ENCODE measurements around the gene NKAIN4. TPM values are rescaled to one million over a fixed set of nuclear protein-coding genes. Genes with fewer than 3 reads are reported as not detected.

The NKAIN4 gene
- 10 to 100 TPM in 1 of 5 donors, 1 to 10 TPM in 4; 5.3 to 20.1 (median 9.6) TPM for polyA plus RNA-seq (ENCODE audit: insufficient read depth in 1 of 5, insufficient read length in 5 of 5, low replicate concordance in 1 of 5)
- long read RNA-seq, donor 1, transcript NKAIN4-203 (7 exons, 1,430 nt), result major isoform, 7 of 15 reads
- long read RNA-seq, donor 1, partial matches to known transcripts, result 0 of 15 reads
- long read RNA-seq, donor 1, other reads (novel, unspliced or antisense), result 7 of 15 reads
- long read RNA-seq, donor 2, transcript NKAIN4-203 (7 exons, 1,430 nt), result major isoform, 6 of 7 reads
- long read RNA-seq, donor 2, partial matches to known transcripts, result 0 of 7 reads
- long read RNA-seq, donor 2, other reads (novel, unspliced or antisense), result 0 of 7 reads
- long read RNA-seq, donor 3, transcript NKAIN4-203 (7 exons, 1,430 nt), result major isoform, 5 of 5 reads
- long read RNA-seq, donor 3, partial matches to known transcripts, result 0 of 5 reads
- long read RNA-seq, donor 3, other reads (novel, unspliced or antisense), result 0 of 5 reads
- long read RNA-seq, donor 4, partial matches to known transcripts, result 0 of 1 reads
- long read RNA-seq, donor 4, other reads (novel, unspliced or antisense), result 0 of 1 reads
- long read RNA-seq, donor 5, transcript NKAIN4-203 (7 exons, 1,430 nt), result major isoform, 5 of 10 reads
- long read RNA-seq, donor 5, partial matches to known transcripts, result 5 of 10 reads
- long read RNA-seq, donor 5, other reads (novel, unspliced or antisense), result 0 of 10 reads
- long read RNA-seq, donor 6, transcript NKAIN4-203 (7 exons, 1,430 nt), result major isoform, 6 of 6 reads
- long read RNA-seq, donor 6, partial matches to known transcripts, result 0 of 6 reads
- long read RNA-seq, donor 6, other reads (novel, unspliced or antisense), result 0 of 6 reads
- long read RNA-seq, donor 7, partial matches to known transcripts, result 78 of 91 reads
- long read RNA-seq, donor 7, other reads (novel, unspliced or antisense), result 12 of 91 reads
- long read RNA-seq, donor 8, partial matches to known transcripts, result 0 of 4 reads
- long read RNA-seq, donor 8, other reads (novel, unspliced or antisense), result 0 of 4 reads

DNA sequence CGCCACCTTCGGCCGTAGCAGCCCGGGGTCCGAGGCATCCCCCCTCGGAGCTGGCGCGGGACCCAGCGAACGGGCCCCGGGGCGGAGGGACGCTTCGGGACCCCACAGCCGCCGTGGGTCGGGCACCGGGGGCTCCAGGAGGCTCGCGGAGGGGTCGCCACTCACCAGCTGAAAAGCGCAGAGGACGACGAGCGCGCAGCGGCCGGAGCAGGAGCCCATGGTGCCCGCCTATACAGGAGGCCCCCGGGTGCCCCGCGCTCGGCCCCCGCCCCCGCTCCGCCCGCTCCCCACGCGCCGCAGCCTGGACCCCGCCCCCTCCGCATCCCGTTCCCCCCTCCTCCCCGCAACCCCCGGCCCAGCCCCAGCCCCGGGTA is at the start of gene NKAIN4:
Gene NKAIN4 (minus strand): TSS at position 232 of the 374 bp plus-strand sequence. CDS start 13 bp downstream, at position 219.
- DNase-seq, result no peak

- no peak for DNase-seq
Measured at GRCh38 chr20:63303095-63303666, 48.9 kb upstream of the NKAIN4 start.

DNA sequence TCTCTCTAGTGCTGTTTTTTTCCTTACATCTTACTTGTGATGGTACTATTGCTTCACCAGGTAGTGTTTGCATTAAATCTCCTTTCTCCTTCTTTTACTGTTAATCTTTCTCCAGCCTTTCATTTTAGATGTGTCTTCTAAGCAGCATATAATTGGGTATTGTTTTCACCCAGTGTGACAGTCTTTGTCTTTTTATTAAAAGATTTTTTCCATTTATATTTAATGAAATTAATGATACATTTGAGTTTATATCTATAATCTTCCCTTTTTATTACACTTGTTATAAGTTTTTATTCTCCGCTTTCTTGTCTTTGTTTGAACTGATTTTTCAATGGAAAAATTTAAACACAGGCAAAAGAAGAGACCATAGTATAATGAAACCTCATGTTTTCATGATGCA is 47.4 kb upstream of the NKAIN4 start:
- DNase-seq, result no peak

DNA sequence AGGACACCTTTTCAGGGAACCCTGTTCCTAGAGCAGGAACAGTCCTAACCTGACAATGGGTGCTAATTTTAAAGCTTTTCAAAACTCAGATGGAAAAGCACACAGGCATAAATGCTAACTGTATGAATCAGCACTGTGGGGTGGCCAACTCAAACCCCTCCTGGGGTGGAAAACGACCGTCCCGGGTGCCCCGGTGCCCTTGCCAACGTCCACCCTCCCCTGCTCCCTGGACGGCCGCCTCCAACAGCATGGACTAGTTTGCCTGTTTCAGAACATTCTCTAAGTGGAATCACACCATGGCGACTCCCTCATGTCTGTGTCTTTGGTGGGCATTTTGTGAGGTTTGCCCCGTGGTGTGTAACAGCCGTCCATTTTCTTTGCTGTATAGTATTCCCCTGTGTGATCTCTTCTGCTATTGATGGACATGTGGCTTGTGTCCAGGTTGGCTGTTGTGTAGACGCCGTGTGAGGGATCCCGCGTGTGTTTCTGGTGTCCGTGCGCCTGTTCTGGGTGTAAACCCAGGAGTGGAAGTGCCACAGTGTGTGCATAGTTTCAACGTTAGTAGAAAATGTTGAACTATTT is 44.6 kb upstream of the NKAIN4 start:
- no peak for DNase-seq

GRCh38 chr20:63297796-63298572 is 43.7 kb upstream of the NKAIN4 start:
- DNase-seq, result no peak

- DNase-seq, result no peak
Measured at GRCh38 chr20:63297371-63297781, 43.1 kb upstream of the NKAIN4 start.

GRCh38 chr20:63296531-63297299 is 42.5 kb upstream of the NKAIN4 start:
- no peak for DNase-seq

- DNase-seq, result no peak
Measured at GRCh38 chr20:63295846-63296245, 41.6 kb upstream of the NKAIN4 start.

DNA sequence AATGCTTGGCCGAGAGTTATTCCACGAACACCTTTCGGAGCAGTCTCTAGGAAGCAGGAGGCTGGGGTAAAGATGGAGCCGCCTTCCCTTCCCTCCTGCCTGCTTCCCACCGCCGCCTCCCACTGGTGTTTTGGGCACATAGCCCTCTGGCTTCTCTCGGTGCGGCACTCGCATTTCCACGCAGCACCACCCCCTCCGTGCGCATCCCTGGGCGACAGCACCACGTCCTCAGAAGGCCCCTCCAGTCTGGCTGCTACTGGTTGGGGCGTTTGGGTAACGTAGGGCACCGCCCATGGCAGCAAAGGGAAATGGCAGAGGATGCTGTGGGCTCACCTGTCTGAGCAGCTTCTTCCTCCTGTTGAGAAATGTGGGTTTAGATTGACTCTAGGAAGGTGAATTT is 41.2 kb upstream of the NKAIN4 start:
- no peak for DNase-seq

DNA sequence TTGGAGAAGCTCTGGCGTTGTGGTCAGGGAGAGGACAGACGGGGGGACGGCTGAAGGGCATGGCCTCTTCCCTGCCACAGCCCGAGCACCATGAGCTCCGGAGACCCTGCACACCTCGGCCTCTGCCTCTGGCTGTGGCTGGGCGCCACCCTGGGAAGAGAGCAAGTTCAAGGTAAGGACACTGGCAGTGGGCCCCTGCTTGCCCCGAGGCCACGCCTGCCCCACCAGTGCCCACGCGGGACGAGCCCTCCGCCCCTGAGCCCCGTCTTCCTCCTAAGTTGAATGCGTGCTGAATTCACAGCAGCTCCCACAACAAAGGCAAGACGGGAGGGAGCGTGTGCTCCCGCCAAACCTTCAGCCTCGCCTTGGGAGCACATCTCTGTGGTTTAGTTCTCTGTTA is 40.8 kb upstream of the NKAIN4 start:
- no peak for DNase-seq

- no peak for DNase-seq
Measured at GRCh38 chr20:63294536-63294900, 40.3 kb upstream of the NKAIN4 start.

DNA sequence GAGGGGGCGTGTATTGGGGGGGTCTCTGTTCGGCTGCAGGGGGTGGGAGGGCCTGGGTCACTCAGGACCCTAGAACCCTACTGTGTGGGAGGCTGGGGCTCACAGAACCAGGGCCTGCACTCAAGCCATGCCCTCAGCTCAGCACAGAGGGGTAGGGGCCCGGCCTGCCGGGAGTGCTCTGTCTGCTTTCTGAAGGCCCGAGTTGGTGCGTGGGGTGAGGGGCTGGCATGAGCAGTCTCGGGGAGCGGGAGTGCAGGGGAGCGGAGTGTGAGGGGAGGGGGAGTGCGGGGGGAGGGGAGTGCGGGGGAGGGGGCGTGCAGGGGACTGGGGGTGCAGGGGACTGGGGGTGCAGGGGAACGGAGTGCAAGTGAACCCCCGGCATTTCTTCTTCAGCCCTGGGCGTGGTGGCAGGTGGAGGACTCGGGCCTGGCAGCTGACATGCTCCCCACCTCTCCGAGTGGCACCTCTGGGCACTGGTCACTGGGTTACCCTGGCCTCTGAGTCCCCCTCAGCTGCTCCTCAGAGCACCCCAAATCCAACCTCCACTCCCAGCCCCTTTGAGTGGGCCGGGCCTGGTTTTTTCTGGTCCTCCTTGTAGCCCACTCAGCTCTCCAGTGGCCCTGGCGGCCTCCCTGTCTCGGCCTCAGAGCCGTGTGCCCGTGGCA is 39.7 kb upstream of the NKAIN4 start:
- DNase-seq, result no peak

DNA sequence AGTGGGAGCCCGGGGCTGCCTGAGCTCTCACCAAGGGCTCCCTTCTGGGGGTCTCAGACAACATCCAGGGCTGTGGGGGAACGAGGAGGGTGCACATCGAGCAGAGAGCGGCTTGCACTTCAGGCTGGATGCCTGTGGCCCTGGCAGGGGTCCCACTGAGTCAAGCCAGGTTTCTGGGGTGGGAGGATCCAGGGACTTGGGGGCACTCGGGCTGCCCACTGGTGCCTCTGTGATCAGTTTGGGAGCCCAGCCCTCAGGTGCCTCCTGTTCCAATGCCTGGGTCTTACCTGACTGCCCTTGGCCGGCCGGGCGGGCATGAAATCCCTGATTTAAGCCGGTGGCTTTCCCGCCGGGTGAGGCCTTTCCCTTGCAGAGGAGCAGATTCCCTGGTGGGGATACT is 39.2 kb upstream of the NKAIN4 start:
- DNase-seq, result no peak

DNA sequence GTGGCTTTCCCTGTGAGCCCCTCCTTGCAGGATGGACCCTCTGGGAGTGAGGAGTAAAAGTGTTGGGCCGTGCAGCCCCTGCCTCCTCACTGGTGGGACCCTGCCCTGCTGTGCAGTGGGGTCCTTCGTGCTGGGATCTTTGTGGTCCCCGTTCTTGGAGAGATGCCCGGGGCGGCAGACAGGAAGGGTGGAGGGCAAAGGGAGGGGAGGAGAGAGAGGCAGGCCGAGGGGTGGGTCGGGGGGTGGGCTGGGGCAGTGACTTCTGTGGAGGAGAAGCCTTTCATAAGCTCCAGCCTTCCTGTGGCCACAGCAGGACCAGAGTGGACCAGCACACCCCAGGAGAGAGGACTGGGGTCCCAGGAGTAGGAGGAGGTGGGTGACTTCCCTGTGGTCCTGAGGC is 38.6 kb upstream of the NKAIN4 start, which contains the start of gene COL20A1:
Gene COL20A1 (plus strand): TSS at position 283 of the 400 bp plus-strand sequence. CDS start 1,922 bp downstream, outside the sequence.
- no peak for DNase-seq

- DNase-seq, result no peak
Measured at GRCh38 chr20:63292292-63292701, 38.0 kb upstream of the NKAIN4 start.

- DNase-seq, result no peak
Measured at GRCh38 chr20:63291811-63292210, 37.5 kb upstream of the NKAIN4 start.

DNA sequence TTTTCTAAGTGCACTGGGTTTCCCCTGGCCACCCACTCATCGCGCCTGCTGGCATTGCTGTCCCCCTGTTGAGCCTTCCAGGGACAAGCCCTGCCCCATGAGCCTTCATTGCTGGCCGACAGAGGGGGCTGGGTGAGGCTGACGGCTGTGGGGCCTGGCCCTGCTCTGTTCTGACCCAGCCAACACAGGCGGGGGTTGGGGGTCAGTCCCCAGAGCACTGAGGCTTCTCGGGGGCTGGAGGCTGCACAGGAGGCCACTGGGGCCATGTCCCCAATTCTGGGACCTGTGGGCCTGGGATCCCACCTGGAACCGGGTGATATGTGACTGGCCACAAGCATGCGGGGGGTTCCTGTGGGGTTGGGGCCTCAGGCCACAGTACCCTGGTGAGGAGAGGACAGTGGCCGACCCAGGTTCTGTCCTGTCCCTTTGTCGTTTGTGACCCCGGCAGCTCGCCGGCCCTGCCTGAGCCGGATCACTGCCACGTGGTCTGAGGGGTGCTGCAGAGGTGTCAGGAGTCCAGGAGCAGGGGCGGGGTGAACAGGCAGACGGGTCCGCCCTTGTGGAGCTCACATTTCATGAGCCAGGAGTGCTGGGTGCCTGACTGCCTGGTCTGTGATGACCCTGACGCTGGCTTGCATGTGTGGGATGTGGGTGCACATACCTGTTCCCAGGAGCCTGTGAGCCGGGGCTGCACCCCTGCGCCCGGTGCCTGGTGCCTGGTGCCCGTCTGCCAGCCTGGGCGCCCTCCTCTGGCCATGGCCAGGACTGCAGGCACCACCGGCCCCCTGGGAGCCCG is 36.6 kb upstream of the NKAIN4 start:
- no peak for DNase-seq

DNA sequence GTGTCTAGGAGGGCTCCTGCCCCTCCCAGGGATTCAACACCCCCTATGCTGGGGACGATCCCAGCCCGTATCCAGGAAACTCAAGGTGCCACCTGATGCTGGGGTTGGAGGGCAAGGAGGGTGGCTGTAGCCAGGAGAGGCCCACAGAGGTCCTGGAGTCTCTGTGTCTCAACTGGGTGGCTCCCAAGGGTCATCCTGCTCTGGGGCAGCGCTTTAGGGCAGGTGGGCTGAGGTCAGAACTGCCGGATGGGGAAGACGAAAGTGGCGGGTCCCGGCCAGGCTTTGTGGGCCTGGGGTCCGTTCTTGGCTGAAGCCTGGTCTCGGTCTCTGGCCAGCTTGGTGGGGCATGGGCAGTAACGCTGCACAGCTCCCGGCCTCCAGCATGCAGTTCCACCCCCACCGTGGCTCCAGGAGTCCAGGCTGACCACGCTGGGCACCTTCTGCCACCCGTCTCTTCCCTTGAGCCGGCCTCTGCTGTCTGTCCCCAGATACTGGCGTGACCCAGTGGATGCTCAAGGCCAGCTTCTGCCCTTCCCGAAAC is 35.9 kb upstream of the NKAIN4 start:
- no peak for DNase-seq
